ENCODE results near the gene TLN1. TPM values are rescaled to one million over a fixed set of nuclear protein-coding genes. Genes with fewer than 3 reads are reported as not detected.

Gene TLN1
- total and polyA plus RNA-seq, 4 donors = 71.5 to 501 (median 262) TPM

GRCh38 chr9:35749515-35750255, 17.7 kb upstream of the TLN1 start:
- DNase-seq = peak in 2 of 3 donors; percentile 13 to 21
- 2 to 4% methylated on average over 16 to 19 of the region's 19 CpGs for WGBS, 2 donors

GRCh38 chr9:35748858-35749514, 17.0 kb upstream of the TLN1 start, which contains the start of the genes GBA2 and RGP1:
Gene GBA2 (minus strand): TSS chr9:35749228. CDS start chr9:35748704, 524 bp downstream.
Gene RGP1 (plus strand): TSS chr9:35749287. CDS start chr9:35749756, 469 bp downstream.
- Histone ChIP-seq H3K27ac (ENCODE audit: low read depth in 1 of 2, low read length in 1 of 2) (peak within 1 kb of the TSS; percentile 94 to 99), H3K36me3 (ENCODE audit: control insufficient read depth in 4 of 4, insufficient read depth in 4 of 4, low read length in 4 of 4) (peaks cover 10 to 40% (median 36%) of the 10 kb centered on the region in 4 donors), H3K4me3 (peak within 1 kb of the TSS; percentile 96), H3K27me3 (ENCODE audit: control insufficient read depth in 3 of 3, insufficient read depth in 3 of 3, low read length in 2 of 3) (no peaks in the 10 kb centered on the region), H3K4me1 (ENCODE audit: control insufficient read depth in 5 of 5, insufficient read depth in 5 of 5, low read length in 5 of 5) (peaks cover 2 to 34% (median 26%) of the 10 kb centered on the region in 5 donors), H3K9ac (ENCODE audit: insufficient read depth in 1 of 2, low read length in 2 of 2) (peak within 1 kb of the TSS; percentile 76 to 92), H3K9me3 (ENCODE audit: control insufficient read depth in 4 of 4, insufficient read depth in 3 of 4, low read length in 3 of 4) (no peaks in the 10 kb centered on the region)
- ATAC-seq (ENCODE audit: insufficient read depth, low FRiP score) = peak; percentile 93
- DNase-seq = peak; percentile 77 to 81 (median 77)
- TF ChIP-seq CTCF (IDR thresholded peaks at IDR 0.05; ENCODE audit: control extremely low read depth, extremely low read depth) = no peak
- WGBS, 2 donors = 0 to 1% methylated on average over 33 to 69 of the region's 69 CpGs

More at GRCh38 chr9:35749515-35750255, 17.7 kb upstream of the TLN1 start:
- Histone ChIP-seq H3K4me3 (peak overlapping the region; percentile 96), H3K27ac (ENCODE audit: low read depth in 1 of 2, low read length in 1 of 2) (peak overlapping the region; percentile 94 to 99), H3K27me3 (ENCODE audit: control insufficient read depth in 3 of 3, insufficient read depth in 3 of 3, low read length in 2 of 3) (no peaks in the 10 kb centered on the region), H3K9ac (ENCODE audit: insufficient read depth in 1 of 2, low read length in 2 of 2) (peak overlapping the region; percentile 67 to 75), H3K4me1 (ENCODE audit: control insufficient read depth in 5 of 5, insufficient read depth in 5 of 5, low read length in 5 of 5) (peaks cover 4 to 34% (median 26%) of the 10 kb centered on the region in 5 donors), H3K36me3 (ENCODE audit: control insufficient read depth in 4 of 4, insufficient read depth in 4 of 4, low read length in 4 of 4) (peaks cover 10 to 38% (median 36%) of the 10 kb centered on the region in 4 donors), H3K9me3 (ENCODE audit: control insufficient read depth in 4 of 4, insufficient read depth in 3 of 4, low read length in 3 of 4) (no peaks in the 10 kb centered on the region)
- peak; percentile 9 for ATAC-seq (ENCODE audit: insufficient read depth, low FRiP score)
- TF ChIP-seq CTCF (IDR thresholded peaks at IDR 0.05; ENCODE audit: control extremely low read depth, extremely low read depth) = no peak

GRCh38 chr9:35748242-35748857, 16.4 kb upstream of the TLN1 start:
- Histone ChIP-seq H3K4me1 (ENCODE audit: control insufficient read depth in 5 of 5, insufficient read depth in 5 of 5, low read length in 5 of 5) (peaks cover 2 to 34% (median 26%) of the 10 kb centered on the region in 5 donors), H3K27me3 (ENCODE audit: control insufficient read depth in 3 of 3, insufficient read depth in 3 of 3, low read length in 2 of 3) (no peaks in the 10 kb centered on the region), H3K9ac (ENCODE audit: insufficient read depth in 1 of 2, low read length in 2 of 2) (peak overlapping the region; percentile 76 to 92), H3K4me3 (peak overlapping the region; percentile 96), H3K27ac (ENCODE audit: low read depth in 1 of 2, low read length in 1 of 2) (peak overlapping the region; percentile 94 to 99), H3K9me3 (ENCODE audit: control insufficient read depth in 4 of 4, insufficient read depth in 3 of 4, low read length in 3 of 4) (no peaks in the 10 kb centered on the region), H3K36me3 (ENCODE audit: control insufficient read depth in 4 of 4, insufficient read depth in 4 of 4, low read length in 4 of 4) (peaks cover 12 to 40% (median 35%) of the 10 kb centered on the region in 4 donors)
- WGBS, 2 donors = 0% methylated on average over 24 of the region's 24 CpGs
- no peak for DNase-seq
- ATAC-seq (ENCODE audit: insufficient read depth, low FRiP score) = no peak
- no peak for TF ChIP-seq CTCF (IDR thresholded peaks at IDR 0.05; ENCODE audit: control extremely low read depth, extremely low read depth)
